Measurements from ENCODE around the gene VRK3. TPM values are rescaled to one million over a fixed set of nuclear protein-coding genes. Genes with fewer than 3 reads are reported as not detected.

VRK3 gene
- total and polyA plus RNA-seq, 2 donors (not counting 1 experiment from before 2014, with no cell fraction given) = 58.5 to 123 TPM

DNA sequence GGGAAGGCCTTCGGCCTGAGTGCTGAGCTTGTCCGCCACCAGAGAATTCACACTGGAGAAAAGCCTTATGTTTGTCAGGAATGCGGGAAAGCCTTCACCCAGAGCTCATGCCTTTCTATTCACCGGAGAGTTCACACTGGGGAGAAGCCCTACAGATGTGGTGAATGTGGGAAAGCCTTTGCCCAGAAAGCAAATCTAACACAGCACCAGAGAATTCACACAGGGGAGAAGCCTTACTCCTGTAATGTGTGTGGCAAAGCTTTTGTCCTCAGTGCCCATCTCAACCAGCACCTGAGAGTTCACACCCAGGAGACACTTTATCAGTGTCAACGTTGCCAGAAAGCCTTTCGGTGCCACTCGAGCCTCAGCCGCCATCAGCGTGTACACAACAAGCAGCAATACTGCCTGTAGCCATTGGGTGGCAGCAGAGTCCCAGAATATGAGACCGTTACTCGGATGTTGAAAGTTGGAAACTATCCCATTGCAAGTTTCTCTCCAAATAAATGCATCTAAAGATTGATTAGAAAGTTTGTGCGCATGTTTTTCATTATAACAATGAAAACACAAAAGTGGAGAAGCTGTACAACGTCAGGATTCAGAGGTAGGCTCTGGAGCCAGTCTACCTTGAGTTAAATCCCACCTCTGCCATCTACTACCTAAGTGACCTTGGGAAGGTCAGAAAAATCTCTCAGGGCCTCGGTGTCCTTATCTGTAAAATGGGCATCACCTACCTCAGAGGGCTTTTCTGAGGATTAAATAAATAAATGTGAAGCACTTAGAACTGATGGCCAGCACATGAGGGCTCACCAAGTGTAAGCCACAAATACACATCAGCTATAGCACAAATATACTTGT, 21.7 kb upstream of the VRK3 start:
- peak; percentile 56 for DNase-seq
- intact Hi-C loops (cut with micrococcal nuclease) = no loop called here
- no peak overlapping the region for H3K27ac Mint-ChIP-seq

GRCh38 chr19:50044922-50045321, 19.8 kb upstream of the VRK3 start:
- ChIA-PET CTCF (no interaction called here), POLR2A (no interaction called here)
- TF ChIP-seq, protein P1, sequence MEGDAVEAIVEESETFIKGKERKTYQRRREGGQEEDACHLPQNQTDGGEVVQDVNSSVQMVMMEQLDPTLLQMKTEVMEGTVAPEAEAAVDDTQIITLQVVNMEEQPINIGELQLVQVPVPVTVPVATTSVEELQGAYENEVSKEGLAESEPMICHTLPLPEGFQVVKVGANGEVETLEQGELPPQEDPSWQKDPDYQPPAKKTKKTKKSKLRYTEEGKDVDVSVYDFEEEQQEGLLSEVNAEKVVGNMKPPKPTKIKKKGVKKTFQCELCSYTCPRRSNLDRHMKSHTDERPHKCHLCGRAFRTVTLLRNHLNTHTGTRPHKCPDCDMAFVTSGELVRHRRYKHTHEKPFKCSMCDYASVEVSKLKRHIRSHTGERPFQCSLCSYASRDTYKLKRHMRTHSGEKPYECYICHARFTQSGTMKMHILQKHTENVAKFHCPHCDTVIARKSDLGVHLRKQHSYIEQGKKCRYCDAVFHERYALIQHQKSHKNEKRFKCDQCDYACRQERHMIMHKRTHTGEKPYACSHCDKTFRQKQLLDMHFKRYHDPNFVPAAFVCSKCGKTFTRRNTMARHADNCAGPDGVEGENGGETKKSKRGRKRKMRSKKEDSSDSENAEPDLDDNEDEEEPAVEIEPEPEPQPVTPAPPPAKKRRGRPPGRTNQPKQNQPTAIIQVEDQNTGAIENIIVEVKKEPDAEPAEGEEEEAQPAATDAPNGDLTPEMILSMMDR (IDR thresholded peaks at IDR 0.05) = no peak
- no peak for TF ChIP-seq EZH2 (IDR thresholded peaks at IDR 0.05; ENCODE audit: borderline replicate concordance, insufficient read depth, low read depth, low read length, poor library complexity, severe bottlenecking)
- peaks cover 7 to 35% (median 31%) of the 10 kb centered on the region in 3 donors for H3K9me3 ChIP-seq (ENCODE audit: control extremely low read depth in 1 of 3, control insufficient read depth in 2 of 3, insufficient read depth in 1 of 3, low read length in 2 of 3)
- DNase-seq = no peak
- Mint-ChIP-seq H3K27ac (no peak overlapping the region), H3K9me3 (ENCODE audit: insufficient read depth) (peaks cover 22% of the 10 kb centered on the region), H3K4me1 (peaks cover 6% of the 10 kb centered on the region), H3K27me3 (no peaks in the 10 kb centered on the region), H3K4me3 (no peak overlapping the region)
- peaks cover 1 to 3% of the 10 kb centered on the region in 2 donors for H3K4me1 ChIP-seq (ENCODE audit: control insufficient read depth in 2 of 2, insufficient read depth in 2 of 2, low read length in 2 of 2)
- no peak for ATAC-seq (ENCODE audit: low read depth)
- no CpG with 5 or more reads among the region's 7 CpGs for WGBS (ENCODE audit: insufficient coverage)
- H3K4me3 ChIP-seq (ENCODE audit: control extremely low read depth in 1 of 5, extremely low read depth in 1 of 5, insufficient read depth in 1 of 5, low read depth in 2 of 5, low read length in 4 of 5) = no peak overlapping the region
- H3K36me3 ChIP-seq (replicated peaks in 1 of 2; ENCODE audit: control extremely low read depth in 1 of 2, control insufficient read depth in 1 of 2, extremely low read depth in 1 of 2, insufficient read depth in 2 of 2, low read length in 1 of 2) = peaks cover 3 to 62% of the 10 kb centered on the region in 2 experiments
- H3K79me2 ChIP-seq (ENCODE audit: control insufficient read depth, insufficient read depth, low read length) = no peaks in the 10 kb centered on the region
- H3K9ac ChIP-seq (ENCODE audit: low read length) = no peak overlapping the region
- H4K20me1 ChIP-seq (ENCODE audit: control insufficient read depth, insufficient read depth, low read length, poor library complexity, severe bottlenecking) = no peaks in the 10 kb centered on the region
- H3K27me3 ChIP-seq (replicated peaks in 1 of 4; ENCODE audit: control extremely low read depth in 1 of 4, control insufficient read depth in 3 of 4, insufficient read depth in 4 of 4, low read length in 3 of 4) = no peaks in the 10 kb centered on the region
- no peak overlapping the region for H2AFZ ChIP-seq (ENCODE audit: insufficient read depth, low read depth, low read length, poor library complexity, severe bottlenecking)
- H3K27ac ChIP-seq (ENCODE audit: low read length in 2 of 2) = no peak overlapping the region
- H3K4me2 ChIP-seq (replicated peaks; ENCODE audit: low read depth, low read length, poor library complexity, severe bottlenecking) = no peak overlapping the region
- intact Hi-C loops (cut with micrococcal nuclease) = no loop called here

More for the DNA sequence above, 21.7 kb upstream of the VRK3 start:
- Histone ChIP-seq H3K27ac (ENCODE audit: low read length in 2 of 2) (no peak overlapping the region), H3K36me3 (replicated peaks in 1 of 2; ENCODE audit: control extremely low read depth in 1 of 2, control insufficient read depth in 1 of 2, extremely low read depth in 1 of 2, insufficient read depth in 2 of 2, low read length in 1 of 2) (peaks cover 3 to 43% of the 10 kb centered on the region in 2 experiments), H4K20me1 (ENCODE audit: control insufficient read depth, insufficient read depth, low read length, poor library complexity, severe bottlenecking) (no peaks in the 10 kb centered on the region), H3K79me2 (ENCODE audit: control insufficient read depth, insufficient read depth, low read length) (no peaks in the 10 kb centered on the region), H3K4me3 (ENCODE audit: control extremely low read depth in 1 of 5, extremely low read depth in 1 of 5, insufficient read depth in 1 of 5, low read depth in 2 of 5, low read length in 4 of 5) (no peak overlapping the region), H3K9me3 (ENCODE audit: control extremely low read depth in 1 of 3, control insufficient read depth in 2 of 3, insufficient read depth in 1 of 3, low read length in 2 of 3) (peaks cover 7 to 43% (median 31%) of the 10 kb centered on the region in 3 donors), H3K4me1 (ENCODE audit: control insufficient read depth in 2 of 2, insufficient read depth in 2 of 2, low read length in 2 of 2) (peaks cover 5 to 17% of the 10 kb centered on the region in 2 donors), H3K27me3 (replicated peaks in 1 of 4; ENCODE audit: control extremely low read depth in 1 of 4, control insufficient read depth in 3 of 4, insufficient read depth in 4 of 4, low read length in 3 of 4) (peaks cover 0 to 6% (median 0%) of the 10 kb centered on the region in 4 experiments), H2AFZ (ENCODE audit: insufficient read depth, low read depth, low read length, poor library complexity, severe bottlenecking) (no peak overlapping the region), H3K4me2 (replicated peaks; ENCODE audit: low read depth, low read length, poor library complexity, severe bottlenecking) (no peak overlapping the region), H3K9ac (ENCODE audit: low read length) (no peak overlapping the region)
- WGBS (ENCODE audit: insufficient coverage) = 92% methylated on average over 9 of the region's 14 CpGs
- TF ChIP-seq, protein P1 (IDR thresholded peaks at IDR 0.05) = peak; percentile 69
- no peak for TF ChIP-seq EZH2 (IDR thresholded peaks at IDR 0.05; ENCODE audit: borderline replicate concordance, insufficient read depth, low read depth, low read length, poor library complexity, severe bottlenecking)
- Mint-ChIP-seq H3K9me3 (ENCODE audit: insufficient read depth) (peaks cover 22% of the 10 kb centered on the region), H3K27me3 (peaks cover 5% of the 10 kb centered on the region), H3K4me1 (peaks cover 18% of the 10 kb centered on the region), H3K4me3 (no peak overlapping the region)
- ChIA-PET CTCF (interaction anchor here (0.5 to 0.9 kb wide), 4 partner anchors 10 to 109 kb away, joined by 3 to 4 read pairs (median 3); no protein-coding TSS in a partner anchor), POLR2A (no interaction called here)
- no peak for ATAC-seq (ENCODE audit: low read depth)
